Measurements from ENCODE around the gene UNC45B. TPM values are rescaled to one million over a fixed set of nuclear protein-coding genes. Genes with fewer than 3 reads are reported as not detected.
"Not testable (repeated sequence)": the region's sequence is repeated elsewhere in the genome, so short reads cannot be mapped to it uniquely, and the experiment has no call there.

The UNC45B gene
- total RNA-seq, 3 donors from 2014 or later (not counting 1 experiment from before 2014, with no cell fraction given), result 0.78 to 1.4 (median 1.2) TPM

GRCh38 chr17:35188111-35188510, 40.5 kb downstream of the UNC45B start:
- H3K9me3 Mint-ChIP-seq, result no peaks in the 10 kb centered on the region
- H3K27ac ChIP-seq (ENCODE audit: low read length), result no peak overlapping the region
- intact Hi-C loops (cut with micrococcal nuclease), result no loop called here
- no peak overlapping the region for H3K4me3 Mint-ChIP-seq
- 32% methylated on average over 2 of the region's 2 CpGs for WGBS (ENCODE audit: insufficient coverage)
- no peaks in the 10 kb centered on the region for H3K36me3 Mint-ChIP-seq
- H3K27me3 Mint-ChIP-seq (ENCODE audit: low read depth in 2 of 2), result no peaks in the 10 kb centered on the region
- H3K4me3 ChIP-seq (ENCODE audit: low read length), result no peak overlapping the region
- H3K27me3 ChIP-seq (ENCODE audit: control insufficient read depth, insufficient read depth, low read length), result no peaks in the 10 kb centered on the region
- ATAC-seq (no peak), DNase-seq (no peak)
- TF ChIP-seq CTCF (IDR thresholded peaks at IDR 0.05), result no peak
- H3K27ac Mint-ChIP-seq, result no peak overlapping the region
- H3K36me3 ChIP-seq (ENCODE audit: control insufficient read depth, insufficient read depth, low read length), result no peaks in the 10 kb centered on the region
- no peaks in the 10 kb centered on the region for H3K9me3 ChIP-seq (ENCODE audit: control insufficient read depth, insufficient read depth, low read length)
- peaks cover 21% of the 10 kb centered on the region for H3K4me1 ChIP-seq (ENCODE audit: control insufficient read depth, insufficient read depth, low read length)
- peaks cover 49 to 53% of the 10 kb centered on the region in 2 donors for H3K4me1 Mint-ChIP-seq

- intact Hi-C loops (cut with micrococcal nuclease), result no loop called here
Observed at GRCh38 chr17:35189291-35189690, 41.7 kb downstream of the UNC45B start.

GRCh38 chr17:35191001-35191695, 43.5 kb downstream of the UNC45B start:
- no peaks in the 10 kb centered on the region for H3K36me3 Mint-ChIP-seq
- no peaks in the 10 kb centered on the region for H3K27me3 Mint-ChIP-seq (ENCODE audit: low read depth in 2 of 2)
- no peak overlapping the region for H3K27ac ChIP-seq (ENCODE audit: low read length)
- WGBS (ENCODE audit: insufficient coverage), result 95% methylated on average over 11 of the region's 11 CpGs
- peaks cover 1% of the 10 kb centered on the region for H3K4me1 ChIP-seq (ENCODE audit: control insufficient read depth, insufficient read depth, low read length)
- intact Hi-C loops (cut with micrococcal nuclease), result no loop called here
- no peak for TF ChIP-seq CTCF (IDR thresholded peaks at IDR 0.05)
- H3K27ac Mint-ChIP-seq, result no peak overlapping the region
- peaks cover 32 to 34% of the 10 kb centered on the region in 2 donors for H3K4me1 Mint-ChIP-seq
- no peak for DNase-seq
- no peak for ATAC-seq
- no peak overlapping the region for H3K4me3 ChIP-seq (ENCODE audit: low read length)
- no peaks in the 10 kb centered on the region for H3K9me3 Mint-ChIP-seq
- H3K36me3 ChIP-seq (ENCODE audit: control insufficient read depth, insufficient read depth, low read length), result no peaks in the 10 kb centered on the region
- no peak overlapping the region for H3K4me3 Mint-ChIP-seq
- H3K27me3 ChIP-seq (ENCODE audit: control insufficient read depth, insufficient read depth, low read length), result no peaks in the 10 kb centered on the region
- no peaks in the 10 kb centered on the region for H3K9me3 ChIP-seq (ENCODE audit: control insufficient read depth, insufficient read depth, low read length)

More at GRCh38 chr17:35189291-35189690, 41.7 kb downstream of the UNC45B start:
- no peak overlapping the region for H3K27ac ChIP-seq (ENCODE audit: low read length)
- WGBS (ENCODE audit: insufficient coverage), result 53% methylated on average over 3 of the region's 3 CpGs
- no peaks in the 10 kb centered on the region for H3K27me3 ChIP-seq (ENCODE audit: control insufficient read depth, insufficient read depth, low read length)
- H3K9me3 Mint-ChIP-seq, result no peaks in the 10 kb centered on the region
- H3K9me3 ChIP-seq (ENCODE audit: control insufficient read depth, insufficient read depth, low read length), result no peaks in the 10 kb centered on the region
- H3K4me3 ChIP-seq (ENCODE audit: low read length), result no peak overlapping the region
- ATAC-seq, result no peak
- no peak for TF ChIP-seq CTCF (IDR thresholded peaks at IDR 0.05)
- H3K27ac Mint-ChIP-seq, result no peak overlapping the region
- no peak for DNase-seq
- H3K4me1 Mint-ChIP-seq, result peaks cover 47 to 50% of the 10 kb centered on the region in 2 donors
- H3K27me3 Mint-ChIP-seq (ENCODE audit: low read depth in 2 of 2), result no peaks in the 10 kb centered on the region
- H3K36me3 ChIP-seq (ENCODE audit: control insufficient read depth, insufficient read depth, low read length), result no peaks in the 10 kb centered on the region
- H3K36me3 Mint-ChIP-seq, result no peaks in the 10 kb centered on the region
- no peak overlapping the region for H3K4me3 Mint-ChIP-seq
- peaks cover 10% of the 10 kb centered on the region for H3K4me1 ChIP-seq (ENCODE audit: control insufficient read depth, insufficient read depth, low read length)

- WGBS (ENCODE audit: insufficient coverage), result 83% methylated on average over 8 of the region's 8 CpGs
- no peak for TF ChIP-seq CTCF (IDR thresholded peaks at IDR 0.05)
- Histone ChIP-seq H3K9me3 (ENCODE audit: control insufficient read depth, insufficient read depth, low read length) (no peaks in the 10 kb centered on the region), H3K4me3 (ENCODE audit: low read length) (no peak overlapping the region), H3K27ac (ENCODE audit: low read length) (no peak overlapping the region), H3K36me3 (ENCODE audit: control insufficient read depth, insufficient read depth, low read length) (no peaks in the 10 kb centered on the region), H3K27me3 (ENCODE audit: control insufficient read depth, insufficient read depth, low read length) (no peaks in the 10 kb centered on the region), H3K4me1 (ENCODE audit: control insufficient read depth, insufficient read depth, low read length) (no peaks in the 10 kb centered on the region)
- no peaks in the 10 kb centered on the region for H3K36me3 Mint-ChIP-seq
- peak in 1 of 3 donors; percentile 50 for ATAC-seq
- H3K27ac Mint-ChIP-seq, result peak overlapping the region in 1 of 2 donors; percentile 21
- no peaks in the 10 kb centered on the region for H3K9me3 Mint-ChIP-seq
- H3K4me1 Mint-ChIP-seq, result peaks cover 17 to 19% of the 10 kb centered on the region in 2 donors
- intact Hi-C loops (cut with micrococcal nuclease), result no loop called here
- peak in 1 of 2 donors; percentile 56 for DNase-seq
- no peaks in the 10 kb centered on the region for H3K27me3 Mint-ChIP-seq (ENCODE audit: low read depth in 2 of 2)
- H3K4me3 Mint-ChIP-seq, result no peak overlapping the region
Observed at GRCh38 chr17:35192708-35193107, 45.1 kb downstream of the UNC45B start.

- DNase-seq; H3K27me3 Mint-ChIP-seq (ENCODE audit: low read depth in 2 of 2); intact Hi-C loops (cut with micrococcal nuclease); H3K9me3 ChIP-seq (ENCODE audit: control insufficient read depth, insufficient read depth, low read length); H3K9me3 Mint-ChIP-seq; H3K4me3 ChIP-seq (ENCODE audit: low read length); H3K27ac ChIP-seq (ENCODE audit: low read length); H3K36me3 Mint-ChIP-seq; H3K4me3 Mint-ChIP-seq; H3K4me1 ChIP-seq (ENCODE audit: control insufficient read depth, insufficient read depth, low read length); H3K36me3 ChIP-seq (ENCODE audit: control insufficient read depth, insufficient read depth, low read length); H3K27me3 ChIP-seq (ENCODE audit: control insufficient read depth, insufficient read depth, low read length); ATAC-seq: not testable (repeated sequence)
- 97% methylated on average over 10 of the region's 12 CpGs for WGBS (ENCODE audit: insufficient coverage)
- Mint-ChIP-seq H3K4me1 (peaks cover 5 to 11% of the 10 kb centered on the region in 2 donors), H3K27ac (peak within 1 kb of the TSS in 1 of 2 donors; percentile 21)
Observed at GRCh38 chr17:35194001-35194400, 46.4 kb downstream of the UNC45B start, which contains the start of gene SLC35G3. TSS of gene SLC35G3 (minus strand) at chr17:35194393. CDS start at chr17:35194307, 86 bp downstream.

All from natural killer cell (primary cell).